Stimulated activated CD4-positive, alpha-beta T cell treated with anti-CD3 and anti-CD28 coated beads, Interleukin-12 subunit alpha, Interleukin-12 subunit beta, amount 100 ng/mL, for 24 hours (primary cell): ENCODE data around the gene PZP.

Source experiments
- DNase-seq, 2 experiments: peaks; one replicate each; pipeline ENCODE4 v3.0.0-alpha.2; 2020; ENCODE audit warnings: low read depth in 2 of 2

Gene PZP

DNA sequence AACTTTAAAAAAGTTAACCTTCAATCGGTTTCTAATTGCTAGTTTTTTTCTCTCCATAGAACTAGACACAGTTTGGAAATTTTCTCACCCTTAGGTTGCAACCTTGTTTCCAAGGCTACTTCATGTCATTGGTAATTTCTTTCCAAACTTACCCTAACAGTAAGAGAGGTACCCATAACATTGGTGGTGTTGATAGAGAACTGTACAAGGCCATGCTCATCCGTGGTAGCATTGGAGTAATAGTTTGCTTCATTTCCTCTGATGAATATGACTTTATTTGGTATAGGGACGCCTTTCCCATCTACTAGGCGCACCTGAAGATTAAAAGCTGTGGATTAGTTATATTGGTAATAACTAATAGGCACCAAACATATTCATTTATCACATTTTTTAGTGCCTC lies 104.1 kb downstream of the PZP start:
- no peak for DNase-seq

GRCh38 chr12:9103050-9103849 lies 104.9 kb downstream of the PZP start:
- no peak for DNase-seq

- no peak for DNase-seq
Observed at GRCh38 chr12:9101018-9101687, 107.0 kb downstream of the PZP start.

- no peak for DNase-seq
Observed at GRCh38 chr12:9099552-9100190, 108.5 kb downstream of the PZP start.
